Retinal pigment epithelial cell (primary cell): ENCODE measurements around the gene PLA2G6.

Source experiments
- DNase-seq: peaks from one replicate; pipeline ENCODE4 v3.0.0-alpha.2; 2010; ENCODE audit warnings: low read depth
- H3K4me3 ChIP-seq: 2 replicates; pipeline ENCODE4 v1.5.1; 2011; ENCODE audit warnings: mild to moderate bottlenecking, low read length, control low read depth, moderate library complexity
- CTCF ChIP-seq: conservative IDR thresholded peaks from 2 replicates; pipeline ENCODE4 v1.5.1; 2011; ENCODE audit warnings: low read depth, low read length, control low read depth, inconsistent platforms

PLA2G6 gene

GRCh38 chr22:38111925-38112355 lies 69.7 kb downstream of the PLA2G6 start:
- TF ChIP-seq CTCF = no peak
- no peak for DNase-seq
- H3K4me3 ChIP-seq = no peak overlapping the region

GRCh38 chr22:38110863-38111852 lies 70.5 kb downstream of the PLA2G6 start:
- no peak for TF ChIP-seq CTCF
- DNase-seq = no peak
- H3K4me3 ChIP-seq = no peak overlapping the region

GRCh38 chr22:38110008-38110862 lies 71.4 kb downstream of the PLA2G6 start, which contains the start of gene BAIAP2L2:
BAIAP2L2 (minus strand) TSS chr22:38110684; CDS start chr22:38110525, 159 bp downstream.
- no peak for DNase-seq
- no peak for TF ChIP-seq CTCF
- no peak within 1 kb of the TSS for H3K4me3 ChIP-seq

- no peak overlapping the region for H3K4me3 ChIP-seq
- DNase-seq = no peak
- TF ChIP-seq CTCF = no peak
These were observed 72.1 kb downstream of the PLA2G6 start for GRCh38 chr22:38109371-38110001.

GRCh38 chr22:38108561-38109319 lies 72.9 kb downstream of the PLA2G6 start:
- TF ChIP-seq CTCF = no peak
- no peak for DNase-seq

More at GRCh38 chr22:38108561-38109319, 72.9 kb downstream of the PLA2G6 start:
- H3K4me3 ChIP-seq = no peak overlapping the region
